C4-2B (cell line): ENCODE measurements around the gene ASTN1.

Experiments
- H3K27ac ChIP-seq: fragments of 450-650 bp; 2 replicates; pipeline ENCODE4 v1.5.1; 2017
- CTCF ChIP-seq: fragments of 450-650 bp; conservative IDR thresholded peaks from 2 replicates; pipeline ENCODE4 v1.5.1; 2017; ENCODE audit warnings: mild to moderate bottlenecking
- ZFX ChIP-seq: fragments of 450-650 bp; IDR thresholded peaks from 2 replicates; pipeline ENCODE4 v1.6.1; 2017

ASTN1 gene

GRCh38 chr1:176864211-176864610 is 300.3 kb downstream of the ASTN1 start:
- H3K27ac ChIP-seq, result no peak overlapping the region
- TF ChIP-seq ZFX, result no peak
- TF ChIP-seq CTCF, result no peak

- no peak for TF ChIP-seq ZFX
- no peak for TF ChIP-seq CTCF
- no peak overlapping the region for H3K27ac ChIP-seq
Measured at GRCh38 chr1:176863613-176864012, 300.9 kb downstream of the ASTN1 start.

- TF ChIP-seq ZFX (no peak), CTCF (no peak)
- no peak overlapping the region for H3K27ac ChIP-seq
Measured at GRCh38 chr1:176858433-176858916, 306.0 kb downstream of the ASTN1 start.

- H3K27ac ChIP-seq, result no peak overlapping the region
- TF ChIP-seq ZFX (no peak), CTCF (no peak)
Measured at GRCh38 chr1:176857632-176858031, 306.9 kb downstream of the ASTN1 start.

GRCh38 chr1:176854758-176855745 is 309.5 kb downstream of the ASTN1 start:
- H3K27ac ChIP-seq, result peak overlapping the region; percentile 22; the same call in 1 of the 2 replicates
- TF ChIP-seq CTCF (no peak), ZFX (no peak)

- TF ChIP-seq CTCF, result no peak
- no peak for TF ChIP-seq ZFX
- no peak overlapping the region; the same call in 1 of the 2 replicates for H3K27ac ChIP-seq
Measured at GRCh38 chr1:176854121-176854520, 310.4 kb downstream of the ASTN1 start.

- TF ChIP-seq CTCF, result no peak
- TF ChIP-seq ZFX, result no peak
- H3K27ac ChIP-seq, result no peak overlapping the region
Measured at GRCh38 chr1:176853503-176853902, 311.0 kb downstream of the ASTN1 start.
